Lower leg skin (tissue), 3 donors: ENCODE results near the gene GYPC.

ENCODE experiments used
- POLR2A ChIP-seq, 2 donors: fragments of 450-650 bp; IDR thresholded peaks; one replicate each; pipeline ENCODE4 v1.6.1; 2016 to 2017; ENCODE audit warnings: antibody characterized with exemption in 2 of 2, mild to moderate bottlenecking in 1 of 2, moderate library complexity in 1 of 2
- TF ChIP-seq, protein P1 (sequence below), 3 donors: fragments of 450-650 bp; IDR thresholded peaks; one replicate each; pipeline ENCODE4 v1.5.1; 2016; ENCODE audit warnings: antibody characterized with exemption in 3 of 3, mild to moderate bottlenecking in 3 of 3, moderate library complexity in 2 of 3

- TF ChIP-seq, protein P1, sequence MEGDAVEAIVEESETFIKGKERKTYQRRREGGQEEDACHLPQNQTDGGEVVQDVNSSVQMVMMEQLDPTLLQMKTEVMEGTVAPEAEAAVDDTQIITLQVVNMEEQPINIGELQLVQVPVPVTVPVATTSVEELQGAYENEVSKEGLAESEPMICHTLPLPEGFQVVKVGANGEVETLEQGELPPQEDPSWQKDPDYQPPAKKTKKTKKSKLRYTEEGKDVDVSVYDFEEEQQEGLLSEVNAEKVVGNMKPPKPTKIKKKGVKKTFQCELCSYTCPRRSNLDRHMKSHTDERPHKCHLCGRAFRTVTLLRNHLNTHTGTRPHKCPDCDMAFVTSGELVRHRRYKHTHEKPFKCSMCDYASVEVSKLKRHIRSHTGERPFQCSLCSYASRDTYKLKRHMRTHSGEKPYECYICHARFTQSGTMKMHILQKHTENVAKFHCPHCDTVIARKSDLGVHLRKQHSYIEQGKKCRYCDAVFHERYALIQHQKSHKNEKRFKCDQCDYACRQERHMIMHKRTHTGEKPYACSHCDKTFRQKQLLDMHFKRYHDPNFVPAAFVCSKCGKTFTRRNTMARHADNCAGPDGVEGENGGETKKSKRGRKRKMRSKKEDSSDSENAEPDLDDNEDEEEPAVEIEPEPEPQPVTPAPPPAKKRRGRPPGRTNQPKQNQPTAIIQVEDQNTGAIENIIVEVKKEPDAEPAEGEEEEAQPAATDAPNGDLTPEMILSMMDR (IDR thresholded peaks at IDR 0.05) = no peak
- no peak for TF ChIP-seq POLR2A (IDR thresholded peaks at IDR 0.05)
These were observed 43.1 kb downstream of the GYPC start for GRCh38 chr2:126699018-126699417.
